Cardiac fibroblast (primary cell): ENCODE results near the gene FBXO8.
"Not testable (repeated sequence)": the region's sequence is repeated elsewhere in the genome, so short reads cannot be mapped to it uniquely, and the experiment has no call there.

ENCODE experiments used
- DNase-seq, 2 donors: peaks; one replicate each; pipeline versions ENCODE4 v3.0.0 to v3.0.0-alpha.2; 2010; ENCODE audit warnings: low read depth in 2 of 2
- H3K4me3 ChIP-seq, 2 donors: replicated peaks in 1 of 2; 1 replicate in 1 of 2; 2 replicates in 1 of 2; pipeline ENCODE4 v1.5.1; 2011; ENCODE audit warnings: low read depth in 2 of 2, low read length in 2 of 2, mild to moderate bottlenecking in 2 of 2, moderate library complexity in 1 of 2
- CTCF ChIP-seq: IDR thresholded peaks from one replicate; pipeline ENCODE4 v1.5.1; 2011; ENCODE audit warnings: low read depth, mild to moderate bottlenecking, low read length, inconsistent platforms

FBXO8 gene

GRCh38 chr4:174312993-174313392 lies 29.5 kb upstream of the FBXO8 start:
- no peak for TF ChIP-seq CTCF

DNA sequence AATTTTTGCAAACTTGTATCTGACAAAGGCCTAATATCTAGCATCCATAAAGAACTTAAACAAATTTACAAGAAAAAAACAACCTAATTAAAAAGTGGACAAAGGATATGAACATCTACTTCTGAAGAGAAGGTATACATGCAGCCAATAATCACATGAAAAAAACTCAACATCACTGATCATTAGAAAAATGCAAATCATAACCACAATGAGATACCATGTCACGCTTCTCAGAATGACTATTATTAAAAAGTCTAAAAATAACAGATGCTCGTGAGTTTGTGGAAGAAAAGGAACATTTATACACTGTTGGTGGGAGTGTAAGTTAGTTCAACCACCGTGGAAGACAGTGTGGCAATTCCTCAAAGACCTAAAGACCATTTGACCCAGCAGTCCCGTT lies 24.2 kb upstream of the FBXO8 start:
- H3K4me3 ChIP-seq: no peak overlapping the region
- DNase-seq: no peak
- TF ChIP-seq CTCF: no peak

More at GRCh38 chr4:174312993-174313392, 29.5 kb upstream of the FBXO8 start:
- no peak overlapping the region for H3K4me3 ChIP-seq
- DNase-seq: no peak

DNA sequence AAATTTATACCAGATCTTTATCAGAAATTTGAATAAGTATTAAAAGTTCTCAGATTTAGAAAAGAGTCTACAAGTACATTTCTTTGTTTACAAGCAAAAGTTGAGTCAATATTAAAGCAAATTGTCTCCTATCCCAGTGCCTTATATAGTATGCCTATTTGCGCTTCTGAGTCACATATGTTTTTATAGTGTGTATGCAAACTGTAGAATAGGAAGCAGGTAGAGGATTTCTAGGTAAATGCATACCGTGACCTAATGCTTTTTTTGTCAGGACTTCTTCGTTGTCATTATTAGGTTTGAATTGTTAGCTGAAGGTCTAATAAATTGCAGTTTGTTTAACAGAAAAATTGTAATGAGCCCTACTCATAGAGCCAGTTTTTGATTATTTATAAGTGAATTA lies 22.5 kb upstream of the FBXO8 start:
- TF ChIP-seq CTCF: no peak
- no peak for DNase-seq
- no peak overlapping the region for H3K4me3 ChIP-seq

DNA sequence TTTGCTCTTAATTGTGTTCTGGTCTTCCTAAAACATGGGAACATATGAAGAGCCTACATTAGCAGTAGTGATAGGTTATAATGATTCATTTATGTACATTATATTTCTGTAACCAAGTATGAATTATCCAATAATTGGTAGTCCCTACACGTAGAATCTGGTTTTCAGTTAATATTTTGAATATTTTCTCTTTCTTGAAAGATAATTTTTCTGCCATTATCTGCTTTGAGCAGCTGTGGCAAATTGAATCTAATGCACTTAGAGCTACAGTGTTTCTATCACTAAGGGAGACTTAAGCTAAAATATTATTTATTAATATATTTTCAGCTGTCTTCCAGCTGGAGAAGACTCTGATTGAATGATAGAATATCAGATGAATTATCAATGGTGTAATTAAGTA lies 21.2 kb upstream of the FBXO8 start:
- H3K4me3 ChIP-seq: no peak overlapping the region
- DNase-seq: no peak
- TF ChIP-seq CTCF: no peak

- TF ChIP-seq CTCF: no peak
- no peak for DNase-seq
- no peak overlapping the region for H3K4me3 ChIP-seq
These were observed 20.2 kb upstream of the FBXO8 start for GRCh38 chr4:174303687-174304086.

DNA sequence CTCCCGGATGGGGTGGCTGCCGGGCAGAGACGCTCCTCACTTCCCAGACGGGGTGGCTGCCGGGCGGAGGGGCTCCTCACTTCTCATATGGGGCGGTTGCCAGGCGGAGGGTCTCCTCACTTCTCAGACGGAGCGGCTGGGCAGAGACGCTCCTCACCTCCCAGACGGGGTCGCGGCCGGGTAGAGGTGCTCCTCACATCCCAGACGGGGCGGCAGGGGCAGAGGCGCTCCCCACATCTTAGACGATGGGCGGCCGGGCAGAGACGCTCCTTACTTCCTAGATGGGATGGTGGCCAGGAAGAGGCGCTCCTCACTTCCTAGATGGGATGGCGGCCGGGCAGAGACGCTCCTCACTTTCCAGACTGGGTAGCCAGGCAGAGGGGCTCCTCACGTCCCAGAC lies 11.7 kb upstream of the FBXO8 start:
- not testable (repeated sequence) for DNase-seq, H3K4me3 ChIP-seq

- H3K4me3 ChIP-seq, DNase-seq: not testable (repeated sequence)
These were observed 11.2 kb upstream of the FBXO8 start for GRCh38 chr4:174294641-174295040.

DNA sequence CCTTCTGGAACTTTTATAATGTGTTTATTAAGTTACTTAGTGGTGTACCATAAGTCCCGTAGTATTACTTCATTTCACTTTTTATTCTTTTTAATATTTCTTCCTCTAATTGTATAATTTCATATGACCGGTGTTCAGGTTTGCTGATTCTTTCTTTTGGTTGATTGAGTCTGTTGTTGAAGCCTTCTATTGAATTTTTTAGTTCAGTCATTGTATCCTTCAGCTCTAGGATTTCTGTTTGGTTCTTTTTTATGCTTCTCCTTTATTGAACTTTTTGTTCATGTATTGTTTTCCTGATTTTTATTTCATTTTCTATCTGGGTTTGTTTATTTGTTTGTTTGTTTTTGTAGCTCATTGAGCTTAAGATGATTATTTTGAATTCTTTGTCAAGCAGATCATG lies 9.0 kb upstream of the FBXO8 start:
- TF ChIP-seq CTCF: no peak
- H3K4me3 ChIP-seq: no peak overlapping the region
- no peak for DNase-seq
